Fibroblast of skin of left quadriceps (primary cell): ENCODE data around the gene ZFP36.
"Not testable (repeated sequence)": the region's sequence is repeated elsewhere in the genome, so short reads cannot be mapped to it uniquely, and the experiment has no call there.

Experiments used
- DNase-seq, 2 experiments: peaks; one replicate each; pipeline ENCODE4 v3.0.0-alpha.2; 2013; ENCODE audit warnings: low read depth in 2 of 2

Gene ZFP36

GRCh38 chr19:39406656-39407409 lies at the start of gene ZFP36:
TSS of gene ZFP36 (plus strand) at chr19:39406847. CDS start at chr19:39406905, 58 bp downstream.
- peak in 1 of 2 experiments; percentile 67 for DNase-seq

GRCh38 chr19:39359026-39359425 lies 47.6 kb upstream of the ZFP36 start:
- no peak for DNase-seq

GRCh38 chr19:39360599-39360998 lies 46.0 kb upstream of the ZFP36 start:
- DNase-seq, result no peak

- peak; percentile 46 to 50 for DNase-seq
These were observed 43.7 kb upstream of the ZFP36 start for GRCh38 chr19:39362682-39363657.

GRCh38 chr19:39363901-39364457 lies 42.7 kb upstream of the ZFP36 start:
- peak; percentile 55 to 61 for DNase-seq

- DNase-seq, result no peak
These were observed 41.1 kb upstream of the ZFP36 start for GRCh38 chr19:39365531-39365930.

- no peak for DNase-seq
These were observed 37.4 kb upstream of the ZFP36 start for GRCh38 chr19:39369200-39369599.

- no peak for DNase-seq
These were observed 35.9 kb upstream of the ZFP36 start for GRCh38 chr19:39370735-39371134.

GRCh38 chr19:39372047-39372802 lies 34.4 kb upstream of the ZFP36 start:
- DNase-seq, result peak; percentile 92

- DNase-seq, result no peak
These were observed 33.7 kb upstream of the ZFP36 start for GRCh38 chr19:39372941-39373340.

- no peak for DNase-seq
These were observed 30.7 kb upstream of the ZFP36 start for GRCh38 chr19:39375929-39376328.

GRCh38 chr19:39377373-39378362 lies 29.0 kb upstream of the ZFP36 start:
- DNase-seq, result no peak

- not testable (repeated sequence) for DNase-seq
These were observed 27.3 kb upstream of the ZFP36 start for GRCh38 chr19:39379366-39379765.

GRCh38 chr19:39379865-39380396 lies 26.7 kb upstream of the ZFP36 start:
- DNase-seq, result no peak

- no peak for DNase-seq
These were observed 25.8 kb upstream of the ZFP36 start for GRCh38 chr19:39380521-39381502.

- DNase-seq, result no peak
These were observed 24.6 kb upstream of the ZFP36 start for GRCh38 chr19:39381910-39382611.

GRCh38 chr19:39382991-39383828 lies 23.4 kb upstream of the ZFP36 start:
- no peak for DNase-seq
